ENCODE data around the gene COPS7B.
A peak's percentile ranks its signal among the peaks of the same experiment; 100 is the strongest.
"Not testable (repeated sequence)": the region's sequence is repeated elsewhere in the genome, so short reads cannot be mapped to it uniquely, and the experiment has no call there.

The COPS7B gene

GRCh38 chr2:231786177-231786916 lies at the start of gene COPS7B:
Gene COPS7B, plus strand, starts transcription at chr2:231786445. Its CDS starts 2,126 bp downstream, at chr2:231788571.
- in situ Hi-C loops (cut with HindIII; ENCODE audit: low pct_ligation_motif_present, low pct_unique_long_range_greater_than_20kb, low sequenced_read_pairs), result no loop called here
- peak; percentile 87 for DNase-seq

- in situ Hi-C loops (cut with HindIII; ENCODE audit: low pct_ligation_motif_present, low pct_unique_long_range_greater_than_20kb, low sequenced_read_pairs), result no loop called here
Measured at GRCh38 chr2:231737761-231738160, 48.5 kb upstream of the COPS7B start.

GRCh38 chr2:231743376-231744116 lies 42.7 kb upstream of the COPS7B start:
- in situ Hi-C loops (cut with HindIII; ENCODE audit: low pct_ligation_motif_present, low pct_unique_long_range_greater_than_20kb, low sequenced_read_pairs), result no loop called here
- DNase-seq, result no peak

More at GRCh38 chr2:231737761-231738160, 48.5 kb upstream of the COPS7B start:
- no peak for DNase-seq

GRCh38 chr2:231745303-231746038 lies 40.8 kb upstream of the COPS7B start:
- no peak for DNase-seq
- in situ Hi-C loops (cut with HindIII; ENCODE audit: low pct_ligation_motif_present, low pct_unique_long_range_greater_than_20kb, low sequenced_read_pairs), result no loop called here

- in situ Hi-C loops (cut with HindIII; ENCODE audit: low pct_ligation_motif_present, low pct_unique_long_range_greater_than_20kb, low sequenced_read_pairs); DNase-seq: not testable (repeated sequence)
Measured at GRCh38 chr2:231748153-231748896, 37.9 kb upstream of the COPS7B start.

GRCh38 chr2:231749016-231749415 lies 37.2 kb upstream of the COPS7B start:
- DNase-seq; in situ Hi-C loops (cut with HindIII; ENCODE audit: low pct_ligation_motif_present, low pct_unique_long_range_greater_than_20kb, low sequenced_read_pairs): not testable (repeated sequence)

- in situ Hi-C loops (cut with HindIII; ENCODE audit: low pct_ligation_motif_present, low pct_unique_long_range_greater_than_20kb, low sequenced_read_pairs), result no loop called here
- DNase-seq, result no peak
Measured at GRCh38 chr2:231751042-231751815, 35.0 kb upstream of the COPS7B start.

- DNase-seq, result no peak
- in situ Hi-C loops (cut with HindIII; ENCODE audit: low pct_ligation_motif_present, low pct_unique_long_range_greater_than_20kb, low sequenced_read_pairs), result no loop called here
Measured at GRCh38 chr2:231752061-231752460, 34.2 kb upstream of the COPS7B start.

- DNase-seq, result no peak
- in situ Hi-C loops (cut with HindIII; ENCODE audit: low pct_ligation_motif_present, low pct_unique_long_range_greater_than_20kb, low sequenced_read_pairs), result no loop called here
Measured at GRCh38 chr2:231761735-231762134, 24.5 kb upstream of the COPS7B start.

- in situ Hi-C loops (cut with HindIII; ENCODE audit: low pct_ligation_motif_present, low pct_unique_long_range_greater_than_20kb, low sequenced_read_pairs), result no loop called here
Measured at GRCh38 chr2:231764124-231764523, 22.1 kb upstream of the COPS7B start.

GRCh38 chr2:231764760-231765159 lies 21.5 kb upstream of the COPS7B start:
- DNase-seq, result peak; percentile 86
- in situ Hi-C loops (cut with HindIII; ENCODE audit: low pct_ligation_motif_present, low pct_unique_long_range_greater_than_20kb, low sequenced_read_pairs), result no loop called here

More at GRCh38 chr2:231764124-231764523, 22.1 kb upstream of the COPS7B start:
- DNase-seq, result no peak

GRCh38 chr2:231765496-231765929 lies 20.7 kb upstream of the COPS7B start:
- in situ Hi-C loops (cut with HindIII; ENCODE audit: low pct_ligation_motif_present, low pct_unique_long_range_greater_than_20kb, low sequenced_read_pairs), result no loop called here
- no peak for DNase-seq

- in situ Hi-C loops (cut with HindIII; ENCODE audit: low pct_ligation_motif_present, low pct_unique_long_range_greater_than_20kb, low sequenced_read_pairs), result no loop called here
- DNase-seq, result no peak
Measured at GRCh38 chr2:231769170-231770136, 16.8 kb upstream of the COPS7B start.

- in situ Hi-C loops (cut with HindIII; ENCODE audit: low pct_ligation_motif_present, low pct_unique_long_range_greater_than_20kb, low sequenced_read_pairs), result no loop called here
Measured at GRCh38 chr2:231780123-231780908, 5.9 kb upstream of the COPS7B start.

GRCh38 chr2:231780909-231781797 lies 5.1 kb upstream of the COPS7B start, which contains the start of gene PDE6D:
Gene PDE6D, minus strand, starts transcription at chr2:231781282. Its CDS starts 168 bp downstream, at chr2:231781114.
- in situ Hi-C loops (cut with HindIII; ENCODE audit: low pct_ligation_motif_present, low pct_unique_long_range_greater_than_20kb, low sequenced_read_pairs), result no loop called here

More at GRCh38 chr2:231780123-231780908, 5.9 kb upstream of the COPS7B start:
- peak; percentile 45 for DNase-seq

More at GRCh38 chr2:231780909-231781797, 5.1 kb upstream of the COPS7B start, which contains the start of gene PDE6D:
- DNase-seq, result peak; percentile 99
